Fibroblast of gingiva (primary cell): Measurements from ENCODE around the gene MAU2.

Source experiments
- DNase-seq: peaks from one replicate; pipeline ENCODE4 v3.0.0-alpha.2; 2011; ENCODE audit warnings: low read depth

The MAU2 gene

GRCh38 chr19:19305696-19306095 lies 14.9 kb upstream of the MAU2 start:
- DNase-seq: no peak

GRCh38 chr19:19306191-19306590 lies 14.4 kb upstream of the MAU2 start:
- no peak for DNase-seq

- DNase-seq: no peak
Measured at GRCh38 chr19:19308373-19308772, 12.3 kb upstream of the MAU2 start.

- DNase-seq: no peak
Measured at GRCh38 chr19:19315444-19315843, 5.2 kb upstream of the MAU2 start.

- DNase-seq: no peak
Measured at GRCh38 chr19:19316082-19316481, 4.5 kb upstream of the MAU2 start.

GRCh38 chr19:19319732-19320360 lies 783 bp upstream of the MAU2 start:
- DNase-seq: no peak

GRCh38 chr19:19321141-19321577 lies 530 bp downstream of the MAU2 start:
- no peak for DNase-seq

- DNase-seq: no peak
Measured at GRCh38 chr19:19324059-19324770, 3.6 kb downstream of the MAU2 start.

- DNase-seq: no peak
Measured at GRCh38 chr19:19327672-19328071, 7.0 kb downstream of the MAU2 start.

- DNase-seq: no peak
Measured at GRCh38 chr19:19329126-19329525, 8.5 kb downstream of the MAU2 start.

- no peak for DNase-seq
Measured at GRCh38 chr19:19334063-19334988, 13.7 kb downstream of the MAU2 start.

- no peak for DNase-seq
Measured at GRCh38 chr19:19334989-19335344, 14.3 kb downstream of the MAU2 start.

GRCh38 chr19:19335408-19336158 lies 15.0 kb downstream of the MAU2 start:
- no peak for DNase-seq

GRCh38 chr19:19336597-19336996 lies 16.0 kb downstream of the MAU2 start:
- DNase-seq: no peak

GRCh38 chr19:19337120-19337519 lies 16.5 kb downstream of the MAU2 start:
- no peak for DNase-seq

- peak; percentile 63 for DNase-seq
Measured at GRCh38 chr19:19338082-19338481, 17.5 kb downstream of the MAU2 start.

- no peak for DNase-seq
Measured at GRCh38 chr19:19341026-19341425, 20.4 kb downstream of the MAU2 start.

GRCh38 chr19:19342086-19343015 lies 21.7 kb downstream of the MAU2 start:
- peak; percentile 45 for DNase-seq

GRCh38 chr19:19343016-19343362 lies 22.4 kb downstream of the MAU2 start:
- no peak for DNase-seq

- DNase-seq: no peak
Measured at GRCh38 chr19:19343762-19344161, 23.1 kb downstream of the MAU2 start.

GRCh38 chr19:19345232-19345631 lies 24.6 kb downstream of the MAU2 start:
- no peak for DNase-seq
